Pons (tissue), 1 donor: ENCODE results near the gene ADAM19.

Source experiments
- DNase-seq: peaks from one replicate; pipeline ENCODE4 v3.0.0-alpha.2; 2016; ENCODE audit warnings: low spot score

The ADAM19 gene

DNA sequence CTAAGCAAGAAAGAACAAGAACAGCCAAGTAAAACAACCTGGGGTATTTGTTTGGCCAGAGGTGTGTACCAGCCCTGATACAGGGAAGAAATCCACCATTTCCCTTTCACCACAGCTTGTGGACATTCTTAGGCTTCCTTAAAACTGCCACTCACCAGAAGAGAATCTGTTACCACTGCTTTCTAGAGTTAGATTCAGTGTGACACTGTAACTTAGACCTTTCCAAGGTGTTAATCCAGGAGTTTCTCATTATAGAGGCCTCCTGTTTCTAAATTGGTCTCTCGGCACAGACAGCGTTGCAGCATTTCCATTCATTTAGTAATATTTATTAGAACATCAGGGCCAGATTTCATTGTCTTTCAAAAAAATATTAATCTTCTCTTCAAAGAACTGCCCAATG, 60.6 kb downstream of the ADAM19 start:
- DNase-seq, result no peak

DNA sequence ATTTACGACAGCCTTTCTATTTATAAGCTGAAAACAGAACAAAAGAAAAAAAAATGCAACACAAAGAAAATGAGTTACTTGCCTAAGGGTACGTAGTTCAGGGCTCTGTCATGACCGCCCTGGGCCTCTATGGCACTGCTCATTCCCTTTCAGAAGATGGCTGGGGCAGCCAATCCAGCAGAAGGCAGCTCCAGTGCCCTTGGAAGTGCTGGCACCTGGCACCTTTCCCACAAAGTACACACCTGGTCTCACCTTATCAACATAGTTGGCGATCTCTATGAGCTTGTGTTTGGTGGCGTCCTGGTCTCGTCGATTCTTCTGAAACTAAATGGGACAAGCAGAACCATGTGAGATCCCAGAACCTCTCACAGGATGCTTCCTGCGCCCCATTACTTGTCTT, 62.4 kb downstream of the ADAM19 start:
- no peak for DNase-seq

DNA sequence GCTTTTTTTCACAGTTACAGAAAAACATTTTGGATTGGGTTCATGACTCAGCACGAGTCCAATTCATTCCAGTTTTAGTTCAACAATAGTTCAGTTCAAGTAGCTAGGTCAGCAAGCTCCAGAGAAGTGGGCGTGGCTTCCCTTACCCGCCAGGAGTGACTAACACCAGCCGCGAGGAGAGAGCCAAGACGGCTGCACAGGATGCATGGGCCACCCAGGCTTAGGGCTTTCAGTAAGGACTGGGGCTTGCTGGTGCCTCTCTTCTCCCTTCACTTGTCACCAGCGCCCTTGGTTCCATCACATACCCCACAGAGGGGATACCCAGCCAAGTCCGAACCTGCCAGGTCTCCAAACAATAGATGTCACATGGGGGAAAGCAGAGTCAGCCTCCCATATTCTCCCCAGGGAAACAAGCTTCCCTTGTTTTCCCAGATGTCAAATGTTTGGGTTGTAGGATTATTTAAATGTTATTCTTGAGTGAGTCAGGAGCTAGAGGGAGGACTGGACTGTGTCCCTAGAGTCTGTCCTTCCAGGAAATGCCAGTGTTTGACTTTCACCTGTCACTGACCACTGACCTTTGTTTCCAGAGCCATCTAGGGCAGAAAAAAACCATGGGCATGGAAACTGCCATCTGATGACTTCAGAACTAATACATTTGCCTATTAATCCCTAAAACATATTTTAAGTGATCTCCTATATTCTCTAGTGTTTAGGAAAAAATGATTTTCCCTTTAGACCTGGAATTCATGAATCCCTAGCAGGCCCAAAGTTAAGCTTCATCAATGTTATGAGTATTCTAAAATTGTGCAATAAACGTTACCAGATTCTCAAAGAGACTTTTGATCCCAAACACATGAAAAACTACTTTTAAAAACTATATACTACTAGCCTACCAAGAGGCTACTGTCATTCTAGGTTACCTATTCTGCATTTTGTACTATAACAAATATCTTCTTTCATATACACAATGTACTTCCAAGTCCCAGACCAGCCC, 63.6 kb downstream of the ADAM19 start:
- peak; percentile 81 for DNase-seq

DNA sequence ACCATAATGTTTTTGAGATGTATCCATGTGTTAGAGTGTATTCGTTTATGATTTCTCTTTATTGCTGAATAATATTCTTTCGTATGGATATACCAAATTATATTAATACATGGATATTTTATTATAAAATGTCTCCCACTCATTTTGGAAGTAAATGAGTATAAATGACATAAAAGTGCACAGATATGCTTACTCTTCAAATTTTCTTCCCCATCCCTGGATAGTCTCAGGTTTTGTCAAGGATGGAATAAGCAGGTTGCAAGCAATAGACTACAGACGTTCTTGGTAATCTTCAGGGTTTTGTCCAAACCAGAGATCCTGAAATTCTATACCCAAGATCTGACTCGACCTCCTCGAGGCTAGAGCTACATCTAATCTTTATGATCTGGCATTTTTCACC, 64.9 kb downstream of the ADAM19 start:
- DNase-seq, result no peak

DNA sequence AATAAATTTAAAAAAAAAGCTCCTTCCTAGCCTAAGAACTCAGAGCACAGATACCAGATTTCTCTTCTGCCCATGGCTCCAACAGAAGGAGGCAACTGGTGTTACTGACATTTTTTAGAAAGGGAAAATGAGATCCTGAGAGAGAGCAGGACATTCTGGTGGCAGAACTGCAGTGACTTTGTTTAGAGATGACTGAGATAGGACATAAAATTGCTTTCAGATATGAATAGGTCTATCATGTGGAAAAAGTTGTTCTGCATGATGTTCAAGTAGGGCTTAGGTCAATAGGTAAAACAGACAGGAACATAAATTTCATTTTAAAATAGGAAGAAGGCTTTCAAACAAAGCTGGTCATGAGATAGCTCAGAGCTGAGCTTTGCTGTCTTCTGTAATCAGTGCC, 66.0 kb downstream of the ADAM19 start:
- no peak for DNase-seq

DNA sequence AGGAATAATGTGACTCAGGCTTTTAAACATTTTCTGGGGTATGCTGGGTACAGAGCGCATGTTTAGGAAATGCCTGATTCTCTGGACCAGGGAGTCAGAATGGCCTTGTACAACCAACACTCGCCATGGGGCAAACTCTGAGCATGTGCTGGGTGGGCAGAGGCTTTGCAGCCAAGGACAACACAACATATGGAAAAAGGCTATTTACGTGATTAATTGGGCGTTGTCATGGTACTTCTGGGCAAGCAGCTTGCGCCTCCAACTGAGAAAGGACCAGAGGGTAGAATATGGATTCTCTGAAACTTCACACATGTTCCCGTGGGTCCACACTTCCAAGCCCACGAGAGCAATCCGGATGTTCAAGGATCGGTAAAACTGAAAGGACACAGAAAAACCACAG, 66.5 kb downstream of the ADAM19 start:
- DNase-seq, result no peak

DNA sequence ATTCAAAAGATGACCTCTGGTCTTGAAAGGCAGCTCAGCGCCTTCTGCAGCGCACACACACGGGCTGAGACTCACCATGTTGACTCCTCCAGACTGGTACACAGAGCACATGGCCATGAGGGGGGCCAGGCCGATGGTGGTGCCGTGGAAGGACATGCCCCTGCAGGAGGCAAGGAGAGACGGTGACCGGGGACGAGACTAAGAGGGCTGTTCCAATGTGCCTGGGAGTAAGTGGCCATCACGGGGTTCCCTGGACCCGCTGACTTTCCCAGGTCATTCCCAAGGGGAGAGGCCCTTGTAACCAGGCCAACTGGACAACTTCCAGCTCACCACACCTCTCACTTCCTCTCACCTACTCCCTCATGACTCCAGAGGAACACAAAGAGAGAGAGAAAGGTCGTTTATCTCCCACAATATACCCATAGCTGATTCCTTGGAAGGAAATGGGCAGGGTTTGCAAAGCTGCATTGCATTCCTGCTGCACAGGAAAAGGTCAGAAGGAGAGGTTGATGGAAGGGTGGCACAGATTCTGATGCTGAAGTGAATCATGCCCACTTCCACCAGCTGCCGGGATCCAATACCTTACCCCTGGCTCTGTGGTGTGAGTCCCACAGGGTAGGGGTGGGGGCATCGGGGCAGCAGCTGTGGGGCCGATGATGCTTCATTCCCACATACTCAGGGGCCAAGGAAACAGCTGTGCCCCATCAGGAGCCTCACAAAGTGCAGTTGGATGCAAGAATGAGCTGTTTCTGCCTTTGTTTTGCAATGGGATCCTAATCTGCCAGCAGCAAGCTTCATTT, 68.4 kb downstream of the ADAM19 start:
- DNase-seq, result no peak

DNA sequence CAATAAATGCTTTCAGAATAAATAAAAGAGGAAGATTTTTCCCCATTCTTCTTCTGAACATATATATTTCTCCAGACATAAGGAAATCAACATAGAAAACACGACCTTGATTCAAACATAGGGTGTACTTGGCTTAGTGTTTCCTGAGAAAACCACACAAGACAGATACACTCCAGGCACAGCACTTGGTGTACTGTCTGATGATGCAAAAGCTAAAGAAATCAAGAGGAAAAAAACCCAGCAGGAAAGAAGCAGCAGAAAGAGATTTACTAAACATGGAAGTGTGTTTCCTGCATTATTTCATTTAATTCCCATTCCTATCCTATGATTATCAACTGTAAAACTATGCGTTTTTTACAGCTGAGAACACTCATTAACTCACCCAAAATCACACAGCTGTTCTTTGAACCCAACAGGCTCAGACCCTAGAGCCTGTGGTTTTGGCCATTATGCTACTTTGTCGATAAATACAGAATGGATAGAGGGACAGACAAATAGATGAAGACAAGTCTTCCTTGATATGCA, 69.4 kb downstream of the ADAM19 start:
- no peak for DNase-seq

DNA sequence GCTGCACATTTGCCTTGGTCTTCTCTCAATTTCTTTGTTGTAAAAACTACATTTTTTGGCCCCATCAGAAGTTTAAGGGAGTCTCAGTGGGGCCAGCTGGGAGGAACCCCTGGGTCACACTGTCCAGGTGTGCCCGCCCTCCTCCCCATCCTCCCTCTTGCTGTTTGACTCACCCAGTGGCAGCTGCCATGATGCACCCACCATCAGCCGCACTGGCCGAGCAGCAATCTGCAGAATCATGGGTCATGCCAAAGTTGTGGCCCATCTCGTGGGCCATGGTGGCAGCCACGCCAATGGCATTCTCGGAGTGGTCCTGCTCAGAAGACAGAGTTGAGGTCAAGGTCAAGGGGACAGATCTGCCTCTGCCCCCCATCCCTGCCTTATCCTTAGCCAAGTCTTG, 70.1 kb downstream of the ADAM19 start:
- DNase-seq, result no peak

DNA sequence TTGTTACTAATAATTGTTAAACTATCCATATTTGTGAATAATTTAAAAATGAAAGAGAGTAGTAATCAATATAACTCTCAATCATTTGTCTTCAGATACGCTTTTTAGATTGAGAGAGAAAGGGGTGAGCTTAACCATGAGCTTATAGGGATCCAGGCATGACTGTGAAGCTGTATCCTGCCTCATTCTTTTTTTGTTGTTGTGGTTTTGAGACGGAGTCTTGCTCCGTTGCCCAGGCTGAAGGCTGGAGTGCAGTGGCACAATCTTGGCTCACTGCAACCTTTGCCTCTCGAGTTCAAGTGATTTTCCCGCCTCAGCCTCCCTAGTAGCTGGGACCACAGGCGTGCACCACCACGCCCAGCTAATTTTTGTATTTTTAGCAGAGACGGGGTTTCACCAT, 71.5 kb downstream of the ADAM19 start:
- DNase-seq, result no peak

DNA sequence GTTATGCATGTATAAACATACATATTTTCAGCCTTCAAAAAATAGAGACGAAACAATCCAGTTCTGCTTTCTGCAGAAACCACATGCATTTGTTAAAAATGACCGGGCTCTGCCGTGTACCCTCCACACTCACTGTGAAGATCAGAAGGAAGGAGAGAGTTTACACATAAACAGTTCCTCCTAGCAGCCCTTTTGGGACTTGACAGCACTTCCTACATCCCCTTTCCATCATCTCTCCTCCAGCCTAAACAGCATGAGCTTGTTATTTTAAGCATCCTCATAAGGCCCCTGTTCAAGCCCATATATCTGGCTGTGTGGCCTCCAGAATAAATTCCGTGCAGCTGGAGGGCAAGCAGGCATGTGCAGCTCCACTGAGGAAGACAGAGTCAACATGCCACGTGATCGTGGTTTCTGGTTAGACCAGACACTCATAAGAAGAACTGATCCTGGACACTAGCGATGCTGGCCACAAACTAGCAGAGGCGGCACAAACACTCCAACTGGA, 73.4 kb downstream of the ADAM19 start:
- peak; percentile 69 for DNase-seq

DNA sequence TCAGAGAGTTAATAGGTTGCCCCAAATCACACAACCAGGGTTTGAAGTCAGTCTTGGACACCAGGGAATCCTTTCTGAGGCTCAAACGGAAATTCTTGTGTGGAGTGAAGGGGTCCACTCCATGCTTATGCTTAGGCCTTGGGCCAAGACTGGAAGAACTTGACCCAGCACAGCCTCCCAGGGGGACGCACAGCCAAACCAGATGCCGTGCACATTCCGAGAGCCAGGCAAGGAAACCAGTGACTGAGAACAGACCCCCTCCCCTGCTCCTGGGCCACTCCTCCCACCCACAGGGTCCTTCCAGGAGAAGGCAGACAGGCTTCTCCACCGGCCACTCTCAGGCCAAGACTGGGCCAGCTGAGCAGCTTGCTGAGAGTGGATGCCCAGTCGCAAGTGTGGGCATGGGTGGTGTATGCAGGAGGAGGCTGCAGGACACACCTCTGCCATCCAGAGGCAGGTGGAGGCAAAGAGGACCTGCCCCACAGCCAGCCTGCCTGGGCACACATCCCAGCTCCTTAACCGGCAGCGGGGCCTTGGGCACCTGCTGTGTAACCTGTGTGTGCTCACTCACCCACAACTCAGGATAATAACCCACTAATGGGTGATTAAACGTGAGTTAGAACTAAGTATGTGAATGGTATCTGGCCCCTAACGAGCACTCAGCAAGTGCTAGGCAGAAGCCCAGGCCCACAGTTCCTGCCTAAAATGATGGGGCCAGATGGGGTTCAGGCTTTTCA, 77.5 kb downstream of the ADAM19 start:
- DNase-seq, result no peak

DNA sequence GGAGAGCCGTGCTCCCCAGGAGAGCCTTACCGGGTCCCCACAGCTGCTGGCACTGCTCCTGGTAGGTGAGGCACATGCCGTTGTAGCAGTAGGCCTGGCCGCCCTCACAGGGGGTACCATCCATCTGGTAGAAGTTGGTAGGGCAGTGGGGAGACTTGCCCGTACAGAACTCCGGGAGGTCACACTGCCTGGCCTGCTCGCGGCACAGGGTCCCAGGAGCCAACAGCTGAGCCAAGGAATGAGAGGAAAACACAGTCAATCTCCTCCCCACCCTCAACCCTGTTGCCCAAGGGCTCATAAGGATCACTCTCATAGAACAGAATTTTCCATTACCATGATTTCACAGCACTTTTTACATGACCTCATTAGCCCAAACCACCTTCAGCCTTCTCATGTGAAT, 78.7 kb downstream of the ADAM19 start:
- no peak for DNase-seq

DNA sequence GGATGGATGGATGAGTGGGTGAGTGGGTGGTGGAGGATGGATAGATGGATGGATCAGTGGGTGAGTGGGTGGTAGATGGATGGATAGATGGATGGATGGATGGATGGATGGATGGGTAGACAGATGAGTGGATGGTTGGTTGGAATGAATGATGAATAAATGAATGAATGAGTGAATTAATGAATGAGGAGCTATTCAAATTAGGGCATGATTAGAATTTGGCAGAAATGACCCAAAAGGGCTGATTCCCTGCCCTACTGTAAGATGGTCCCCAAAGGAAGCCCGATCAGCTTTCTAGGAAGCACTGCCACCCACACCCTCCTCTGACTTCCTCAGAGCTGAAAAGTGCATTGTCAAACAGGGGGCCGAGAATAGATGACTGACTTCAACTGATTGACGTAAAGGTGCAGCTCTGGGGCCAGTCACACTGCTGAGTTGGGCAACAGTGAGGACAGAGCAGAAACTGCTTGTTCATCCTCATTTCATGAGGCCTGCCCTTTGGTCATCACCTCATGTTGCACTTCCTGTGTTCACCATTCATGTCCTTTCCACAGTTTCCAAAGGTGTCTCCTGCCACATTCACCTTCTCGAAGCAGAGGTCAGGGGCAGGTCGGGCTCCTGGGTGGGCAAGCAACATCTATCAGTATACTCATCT, 81.3 kb downstream of the ADAM19 start:
- DNase-seq, result no peak

DNA sequence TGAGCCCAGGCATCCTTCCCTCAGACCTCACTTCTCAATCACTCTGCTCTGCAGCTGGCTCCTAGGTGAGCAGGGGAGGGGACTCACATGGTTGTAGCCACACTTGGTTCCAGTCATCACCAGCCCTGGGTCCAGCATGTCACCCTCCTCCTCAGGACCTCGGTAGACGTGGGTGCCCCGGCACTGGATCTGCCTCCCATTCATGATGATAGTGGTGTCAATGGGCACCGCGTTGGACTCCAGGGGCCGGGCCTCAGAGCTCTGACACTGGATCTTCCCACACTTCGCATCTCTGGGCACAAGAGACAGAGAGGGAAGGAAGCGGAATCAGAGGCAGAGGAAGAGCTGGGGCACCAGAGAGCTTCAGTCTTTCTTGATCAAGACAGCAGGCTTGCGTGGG, 82.7 kb downstream of the ADAM19 start:
- no peak for DNase-seq

DNA sequence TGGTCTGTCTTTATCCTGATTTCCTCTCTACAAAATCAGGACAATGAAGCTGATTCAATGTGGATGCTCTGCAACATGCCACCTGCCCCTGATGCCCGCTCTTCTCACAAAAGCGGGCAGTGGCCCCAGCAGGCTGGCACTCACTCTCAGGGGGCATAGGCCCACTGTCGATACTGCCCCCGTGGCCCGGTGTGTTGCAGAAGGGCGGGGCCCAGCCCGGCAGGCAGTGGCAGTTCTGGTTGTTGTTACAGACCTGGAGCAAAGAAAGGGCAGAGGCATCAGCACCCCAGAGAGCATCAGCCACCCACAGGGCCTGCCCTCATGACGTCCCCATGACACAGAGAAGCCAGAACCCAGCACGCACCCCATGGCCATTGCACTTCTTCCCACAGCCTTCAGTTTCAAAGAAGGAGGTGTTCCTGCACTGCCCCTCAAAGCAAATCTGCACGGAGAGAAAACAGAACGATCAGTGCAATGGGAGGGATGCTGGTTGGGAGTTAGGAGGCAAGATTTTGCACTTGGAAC, 84.0 kb downstream of the ADAM19 start:
- DNase-seq, result no peak

DNA sequence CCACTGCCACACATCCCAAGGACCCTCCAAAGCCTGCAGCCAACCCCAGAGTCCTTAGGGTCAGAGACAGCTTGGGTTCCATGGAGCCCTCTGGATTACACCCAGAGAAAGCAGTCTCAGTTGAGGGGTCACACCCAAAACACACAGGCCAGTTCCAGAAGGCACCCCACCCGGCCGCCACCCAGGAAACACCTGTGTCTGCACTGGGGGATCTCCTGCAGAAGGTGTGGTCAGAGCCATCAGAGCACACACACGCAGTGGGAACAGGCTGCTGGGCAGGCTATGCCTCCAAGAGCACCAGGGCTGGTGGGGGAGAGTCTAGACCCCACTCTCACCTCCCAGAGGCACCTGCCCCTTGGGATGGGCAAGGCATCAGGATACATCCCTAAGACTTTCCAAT, 88.2 kb downstream of the ADAM19 start:
- no peak for DNase-seq

DNA sequence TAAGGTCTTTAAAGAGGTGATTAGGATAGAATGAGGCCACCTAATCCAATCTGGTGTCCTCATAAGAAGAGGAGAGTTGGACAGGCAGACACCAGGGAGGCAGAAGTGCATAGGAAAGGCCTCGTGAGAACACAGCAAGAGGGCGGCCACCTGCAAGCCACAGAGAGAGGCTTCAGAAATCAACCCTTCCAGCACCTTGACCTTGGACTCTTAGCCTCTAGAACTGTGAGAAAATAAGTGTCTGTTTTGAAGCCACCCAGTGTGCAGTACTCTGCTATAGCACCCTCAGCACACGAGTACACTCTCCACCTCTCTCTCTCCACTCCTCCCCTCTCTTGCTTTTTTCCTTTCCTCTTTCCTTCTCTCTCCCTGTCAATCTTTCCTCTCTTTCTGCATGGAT, 88.7 kb downstream of the ADAM19 start:
- no peak for DNase-seq

DNA sequence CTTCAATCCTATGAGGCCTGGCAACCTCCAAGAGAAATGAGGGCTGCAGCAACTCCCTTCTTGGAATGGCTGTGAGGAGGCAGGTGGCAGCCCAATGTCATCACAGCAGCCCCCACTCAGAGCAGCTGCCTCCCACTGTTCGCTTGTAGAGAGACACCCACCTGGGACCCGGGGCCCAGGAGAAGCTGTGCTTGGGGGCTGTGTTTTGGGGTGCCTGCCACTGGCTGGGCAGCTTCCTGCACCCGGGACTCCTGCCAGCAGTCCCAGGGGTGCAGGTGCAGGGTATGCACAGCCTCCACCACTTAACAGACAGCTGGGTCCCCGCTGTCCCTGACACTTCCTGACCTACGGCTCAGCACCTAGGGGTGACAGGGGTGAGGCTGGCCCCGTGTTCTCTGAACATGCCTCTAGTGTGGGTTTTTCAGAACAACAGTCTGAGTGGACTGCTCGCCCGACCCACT, 89.3 kb downstream of the ADAM19 start:
- DNase-seq, result no peak

DNA sequence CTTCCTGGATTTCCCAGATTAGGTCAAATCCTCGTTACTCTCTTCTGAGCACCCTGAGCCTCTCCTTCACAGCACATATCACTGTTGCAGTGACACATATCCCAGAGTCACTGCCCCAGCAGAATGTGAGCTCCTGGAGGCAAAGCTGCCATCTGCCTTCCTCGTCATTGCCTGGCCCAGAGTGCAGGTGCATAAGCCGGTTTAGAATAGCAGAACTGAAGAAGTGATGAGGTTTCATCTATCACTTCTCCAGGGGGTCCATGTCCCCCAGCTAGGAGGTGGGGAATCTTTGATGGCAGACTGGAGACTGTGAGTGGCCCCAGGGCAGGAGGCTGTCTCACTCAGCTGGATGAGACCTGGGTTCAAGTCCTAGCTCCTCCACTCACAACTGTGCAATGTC, 89.8 kb downstream of the ADAM19 start:
- DNase-seq, result no peak

DNA sequence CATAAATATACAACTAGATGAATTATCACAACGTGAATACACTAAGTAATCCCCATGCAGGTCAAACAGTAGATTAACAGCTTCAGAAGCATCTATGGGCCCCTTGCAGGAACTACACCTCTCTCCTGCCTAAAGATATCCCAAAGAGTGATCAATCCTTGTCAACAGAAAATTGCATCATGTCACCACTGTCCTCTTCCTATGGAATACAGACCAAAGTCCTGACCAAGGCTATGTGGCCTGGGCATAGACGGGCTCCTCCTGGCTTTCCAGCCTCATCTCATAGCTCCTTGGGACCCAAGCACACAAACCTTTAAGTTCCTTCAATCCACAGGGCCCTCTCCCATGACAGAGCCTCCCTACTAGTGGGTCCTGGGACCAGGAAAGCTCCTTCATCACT, 90.2 kb downstream of the ADAM19 start:
- no peak for DNase-seq
